Prostate gland (tissue), 2 donors: ENCODE data around the gene CUL1. TPM values are rescaled to one million over a fixed set of nuclear protein-coding genes. Genes with fewer than 3 reads are reported as not detected.

ENCODE experiments used
- DNase-seq: peaks from one replicate; pipeline ENCODE4 v3.0.0-alpha.2; 2019; ENCODE audit warnings: low spot score
- H3K27ac ChIP-seq, 2 donors: fragments of 200-600 bp; sonication (generic); 2 replicates each; pipeline ENCODE4 v1.5.1; 2017 to 2019
- H3K27me3 ChIP-seq: fragments of 200-600 bp; sonication (generic); replicated peaks from 2 replicates; pipeline ENCODE4 v1.5.1; 2019; ENCODE audit not compliant: insufficient read depth
- H3K36me3 ChIP-seq, 2 donors: fragments of 200-600 bp; sonication (generic); 1 replicate in 1 of 2; 2 replicates in 1 of 2; pipeline versions ENCODE4 v1.5.1 to v1.8.1; 2017 to 2019
- H3K4me1 ChIP-seq: fragments of 200-600 bp; sonication (generic); replicated peaks from 2 replicates; pipeline ENCODE4 v1.5.1; 2019
- H3K4me3 ChIP-seq, 2 donors: fragments of 200-600 bp; sonication (generic); 2 replicates each; pipeline ENCODE4 v1.5.1; 2017 to 2019
- H3K9me3 ChIP-seq: fragments of 200-600 bp; sonication (generic); 2 replicates; pipeline ENCODE4 v1.5.1; 2017
- CTCF ChIP-seq, 4 experiments: fragments of 200-600 bp in 2 of 4; fragments of 450-650 bp in 2 of 4; sonication (generic) in 2 of 4; IDR thresholded peaks; 1 replicate in 3 of 4; 2 replicates in 1 of 4; pipeline ENCODE4 v1.5.1; 2016 to 2019; ENCODE audit warnings: antibody characterized with exemption in 4 of 4, mild to moderate bottlenecking in 2 of 4, moderate library complexity in 2 of 4
- POLR2A ChIP-seq: fragments of 450-650 bp; IDR thresholded peaks from one replicate; pipeline ENCODE4 v1.6.1; 2016; ENCODE audit warnings: antibody characterized with exemption, mild to moderate bottlenecking
- POLR2AphosphoS5 ChIP-seq: sonication (generic); formaldehyde crosslinking; IDR thresholded peaks from one replicate; pipeline ENCODE4 v1.6.1; 2017; ENCODE audit warnings: antibody characterized with exemption
- WGBS: methylation state at CpG from one replicate; pipeline ENCODE4 v1.1.5; 2018; 5-methylcytosine and 5-hydroxymethylcytosine counted together
- intact Hi-C: fragments of 100-400 bp; cut with DNase I; formaldehyde crosslinking; loops from one replicate; pipeline ENCODE4 v1.14.2; 2022
- total RNA-seq, 2 donors: library from RNA; depleted of rRNA; stranded (reverse); fragments of >200 nt; gene quantifications; one replicate each; pipeline ENCODE4 v1.1.0, GENCODE V29; 2016

CUL1 gene
- total RNA-seq, 2 donors from 2014 or later = 39.0 to 105 TPM

DNA sequence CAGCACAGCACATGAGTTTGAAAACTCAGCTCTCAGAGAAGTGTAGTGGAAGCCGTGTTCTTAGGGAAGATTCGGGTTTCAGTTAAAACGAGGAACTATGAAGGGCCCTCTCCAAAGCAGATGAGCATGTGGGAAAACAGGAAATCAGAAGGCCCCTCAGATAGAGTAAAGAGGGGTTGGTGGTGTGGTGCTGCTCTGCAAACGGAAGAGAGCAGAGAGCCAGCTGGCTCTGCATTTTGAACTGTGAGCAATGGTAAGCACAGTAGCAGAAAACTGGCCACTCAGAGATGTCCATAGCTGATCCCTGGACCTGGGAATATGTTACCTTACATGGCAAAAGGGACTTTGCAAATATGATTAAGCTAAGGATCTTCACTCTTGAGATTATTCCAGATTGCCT, 27.9 kb upstream of the CUL1 start:
- Histone ChIP-seq H3K4me3 (no peak overlapping the region), H3K36me3 (no peaks in the 10 kb centered on the region), H3K27me3 (no peaks in the 10 kb centered on the region), H3K27ac (no peak overlapping the region), H3K9me3 (no peaks in the 10 kb centered on the region), H3K4me1 (no peaks in the 10 kb centered on the region)
- no peak for DNase-seq
- TF ChIP-seq POLR2AphosphoS5 (no peak), POLR2A (no peak), CTCF (IDR thresholded peaks at IDR 0.05) (no peak)
- 42% methylated on average over 4 of the region's 4 CpGs for WGBS
- intact Hi-C loops = no loop called here

- H3K4me1 ChIP-seq = no peaks in the 10 kb centered on the region
- H3K9me3 ChIP-seq = no peaks in the 10 kb centered on the region
- no peak for TF ChIP-seq POLR2A
- no peak for TF ChIP-seq CTCF (IDR thresholded peaks at IDR 0.05)
- TF ChIP-seq POLR2AphosphoS5 = no peak
- no peaks in the 10 kb centered on the region for H3K36me3 ChIP-seq
- H3K27ac ChIP-seq = no peak overlapping the region
- no peak overlapping the region for H3K4me3 ChIP-seq
- DNase-seq = no peak
- no peaks in the 10 kb centered on the region for H3K27me3 ChIP-seq
- WGBS = 74% methylated on average over 2 of the region's 2 CpGs
- intact Hi-C loops = no loop called here
These were observed 26.7 kb upstream of the CUL1 start for GRCh38 chr7:148672041-148672440.

GRCh38 chr7:148674689-148675088, 24.0 kb upstream of the CUL1 start:
- H3K27ac ChIP-seq = no peak overlapping the region
- no peaks in the 10 kb centered on the region for H3K36me3 ChIP-seq
- no peak overlapping the region for H3K4me3 ChIP-seq
- intact Hi-C loops = no loop called here
- H3K4me1 ChIP-seq = no peaks in the 10 kb centered on the region
- WGBS = 95% methylated on average over 5 of the region's 5 CpGs
- no peaks in the 10 kb centered on the region for H3K9me3 ChIP-seq
- no peak for TF ChIP-seq POLR2A
- TF ChIP-seq CTCF (IDR thresholded peaks at IDR 0.05) = no peak
- TF ChIP-seq POLR2AphosphoS5 = no peak
- no peak for DNase-seq
- H3K27me3 ChIP-seq = no peaks in the 10 kb centered on the region

- Histone ChIP-seq H3K9me3 (no peaks in the 10 kb centered on the region), H3K27me3 (no peaks in the 10 kb centered on the region), H3K4me3 (no peak overlapping the region), H3K27ac (no peak overlapping the region), H3K4me1 (no peaks in the 10 kb centered on the region), H3K36me3 (no peaks in the 10 kb centered on the region)
- DNase-seq = no peak
- intact Hi-C loops = no loop called here
- no peak for TF ChIP-seq POLR2A
- TF ChIP-seq CTCF (IDR thresholded peaks at IDR 0.05) = no peak
- TF ChIP-seq POLR2AphosphoS5 = no peak
- WGBS = 71% methylated on average over 3 of the region's 3 CpGs
These were observed 22.4 kb upstream of the CUL1 start for GRCh38 chr7:148676291-148676690.

DNA sequence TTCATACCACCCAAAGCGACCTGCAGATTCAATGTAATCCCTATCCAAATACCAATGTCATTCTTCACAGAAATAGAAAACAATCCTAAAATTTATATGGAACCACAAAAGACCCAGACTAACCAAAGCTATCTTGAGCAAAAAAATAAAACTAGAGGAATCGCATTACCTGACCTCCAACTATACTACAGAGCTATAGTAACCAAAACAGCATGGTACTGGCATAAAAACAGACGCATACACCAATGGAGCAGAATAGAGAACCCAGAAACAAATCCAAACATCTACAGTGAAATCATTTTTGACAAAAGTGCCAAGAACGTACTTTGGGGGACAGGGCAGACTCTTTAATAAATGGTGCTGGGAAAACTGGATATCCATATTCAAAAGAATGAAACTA, 16.9 kb upstream of the CUL1 start:
- no peak overlapping the region for H3K4me3 ChIP-seq
- H3K9me3 ChIP-seq = no peaks in the 10 kb centered on the region
- no peaks in the 10 kb centered on the region for H3K27me3 ChIP-seq
- DNase-seq = no peak
- 89% methylated on average over 4 of the region's 4 CpGs for WGBS
- intact Hi-C loops = no loop called here
- H3K36me3 ChIP-seq = no peaks in the 10 kb centered on the region
- H3K4me1 ChIP-seq = no peaks in the 10 kb centered on the region
- TF ChIP-seq CTCF (IDR thresholded peaks at IDR 0.05) (no peak), POLR2AphosphoS5 (no peak), POLR2A (no peak)
- H3K27ac ChIP-seq = no peak overlapping the region
